SJSA1 (cell line): ENCODE data around the gene APOL3. TPM values are rescaled to one million over a fixed set of nuclear protein-coding genes. Genes with fewer than 3 reads are reported as not detected.

Source experiments
- DNase-seq, 2 experiments: peaks; one replicate each; pipeline ENCODE4 v3.0.0-alpha.2; 2015 to 2020; ENCODE audit warnings: low spot score in 2 of 2, low read depth in 1 of 2
- H3K27ac ChIP-seq: fragments of 250-450 bp; sonication (Bioruptor Pico); 2 replicates; pipeline ENCODE4 v1.5.1; 2020; ENCODE audit warnings: mild to moderate bottlenecking, moderate library complexity
- H3K27me3 ChIP-seq: fragments of 250-450 bp; sonication (Bioruptor Pico); replicated peaks from 2 replicates; pipeline ENCODE4 v1.5.1; 2020; ENCODE audit warnings: mild to moderate bottlenecking, moderate library complexity
- H3K36me3 ChIP-seq: fragments of 250-450 bp; sonication (Bioruptor Pico); 2 replicates; pipeline ENCODE4 v1.5.1; 2020; ENCODE audit warnings: mild to moderate bottlenecking
- H3K4me1 ChIP-seq: fragments of 250-450 bp; sonication (Bioruptor Pico); replicated peaks from 2 replicates; pipeline ENCODE4 v1.6.1; 2021; ENCODE audit warnings: mild to moderate bottlenecking
- H3K4me3 ChIP-seq: fragments of 250-450 bp; sonication (Bioruptor Pico); 2 replicates; pipeline ENCODE4 v1.5.1; 2020; ENCODE audit warnings: mild to moderate bottlenecking
- H3K9me3 ChIP-seq: fragments of 250-450 bp; sonication (Bioruptor Pico); replicated peaks from 2 replicates; pipeline ENCODE4 v1.5.1; 2020; ENCODE audit warnings: mild to moderate bottlenecking
- total RNA-seq: library from RNA; depleted of rRNA; stranded (reverse); fragments of >200 nt; shearing (Covaris generic); gene quantifications from 2 replicates; pipeline ENCODE4 v1.2.3, GENCODE V29; 2014

APOL3 gene
- total RNA-seq, 1 experiment from 2014 or later, result 4.7 TPM

DNA sequence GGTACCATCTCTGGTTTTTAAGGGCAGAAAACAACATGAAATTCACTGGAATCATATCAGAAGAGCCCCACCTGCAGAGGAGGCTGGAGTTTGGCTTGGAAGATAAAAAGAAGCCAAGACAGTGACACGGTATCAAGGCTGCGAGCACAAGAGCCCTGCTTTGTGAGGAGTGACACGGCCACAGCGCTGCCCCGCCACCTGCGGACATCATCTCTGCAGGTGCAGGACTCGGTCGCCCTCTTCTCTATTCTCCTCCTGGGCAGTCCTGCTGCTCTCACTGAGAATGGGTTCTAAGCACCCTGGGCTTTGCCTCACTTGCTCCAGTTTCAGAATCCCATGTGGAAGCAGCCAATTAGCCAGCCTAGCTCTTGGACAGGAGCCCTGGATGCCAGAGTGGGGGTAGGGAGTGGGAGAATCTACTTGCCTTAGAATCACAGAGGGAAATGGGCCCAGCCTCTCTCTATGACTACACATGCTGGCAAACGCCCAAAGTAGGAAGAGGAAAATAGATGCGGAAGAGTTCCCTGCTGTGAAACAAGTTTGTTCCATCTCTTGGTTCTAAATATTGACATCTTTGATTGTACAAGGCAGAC is 24.0 kb upstream of the APOL3 start:
- H3K9me3 ChIP-seq, result no peaks in the 10 kb centered on the region
- no peak for DNase-seq
- H3K27me3 ChIP-seq, result no peaks in the 10 kb centered on the region
- H3K4me1 ChIP-seq, result no peaks in the 10 kb centered on the region
- H3K4me3 ChIP-seq, result no peak overlapping the region
- no peak overlapping the region for H3K27ac ChIP-seq
- H3K36me3 ChIP-seq, result no peaks in the 10 kb centered on the region

DNA sequence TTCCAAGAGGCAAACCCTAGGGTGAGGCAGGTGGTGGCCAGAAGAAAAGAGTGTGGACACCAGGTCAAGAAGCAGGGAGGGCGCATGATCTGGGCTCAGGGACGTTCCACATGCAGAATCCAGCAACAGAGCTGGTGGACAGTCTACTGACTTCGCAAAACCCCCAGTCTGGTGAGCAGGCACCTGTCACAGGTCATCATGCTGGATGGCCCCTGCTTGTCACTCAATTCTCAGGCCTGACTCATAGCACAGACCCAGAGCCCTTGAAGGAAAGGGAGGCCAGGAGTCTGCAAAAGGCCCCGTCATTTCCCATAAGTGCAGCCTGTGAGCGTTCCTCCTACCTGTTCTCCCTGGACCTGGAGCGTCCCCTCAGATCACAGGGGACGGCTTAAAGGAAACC is 22.9 kb upstream of the APOL3 start:
- no peaks in the 10 kb centered on the region for H3K9me3 ChIP-seq
- H3K27me3 ChIP-seq, result no peaks in the 10 kb centered on the region
- H3K36me3 ChIP-seq, result no peaks in the 10 kb centered on the region
- DNase-seq, result no peak
- no peaks in the 10 kb centered on the region for H3K4me1 ChIP-seq
- no peak overlapping the region for H3K4me3 ChIP-seq
- no peak overlapping the region for H3K27ac ChIP-seq

DNA sequence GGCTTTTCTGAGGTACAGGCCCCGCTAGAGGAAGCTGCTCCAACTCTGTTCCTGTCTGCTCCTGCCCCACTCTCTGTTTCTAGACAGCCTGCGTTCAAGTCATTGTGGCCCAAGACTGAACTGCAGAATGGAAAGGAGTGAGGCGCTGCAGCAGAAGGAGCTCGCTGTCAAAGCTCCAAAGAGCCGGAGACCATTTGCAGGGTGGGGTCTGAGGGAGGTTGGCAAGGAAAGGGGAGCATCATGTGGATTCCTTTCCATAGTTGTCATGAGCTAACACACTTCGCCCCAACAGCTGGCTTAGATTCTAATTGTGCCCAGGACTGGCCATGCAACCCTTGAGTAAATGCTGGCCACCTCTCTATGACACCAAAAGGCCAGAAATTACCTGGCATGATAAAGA is 22.3 kb upstream of the APOL3 start:
- Histone ChIP-seq H3K4me3 (no peak overlapping the region), H3K27me3 (no peaks in the 10 kb centered on the region), H3K9me3 (no peaks in the 10 kb centered on the region), H3K4me1 (no peaks in the 10 kb centered on the region), H3K36me3 (no peaks in the 10 kb centered on the region), H3K27ac (no peak overlapping the region)
- no peak for DNase-seq

DNA sequence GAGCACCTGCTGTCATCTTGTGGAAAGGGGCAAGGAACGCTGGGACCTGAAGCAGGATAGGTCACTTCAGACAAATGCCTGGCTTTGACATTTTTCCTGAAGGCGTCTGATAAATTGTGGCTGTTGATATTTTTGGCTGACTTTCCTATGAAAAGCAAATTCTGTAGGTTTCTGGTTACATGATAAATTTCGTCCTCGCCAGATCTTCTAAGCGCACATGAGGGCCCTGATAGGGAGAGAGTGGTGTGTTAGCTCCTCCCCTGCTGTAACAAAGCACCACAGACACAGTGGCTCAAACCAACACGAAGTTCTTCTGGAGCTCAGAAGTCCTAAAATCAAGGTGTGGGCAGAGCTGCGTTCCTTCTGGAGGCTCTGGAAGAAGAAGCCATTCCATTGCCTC is 21.5 kb upstream of the APOL3 start:
- DNase-seq, result no peak
- H3K9me3 ChIP-seq, result no peaks in the 10 kb centered on the region
- H3K36me3 ChIP-seq, result no peaks in the 10 kb centered on the region
- no peaks in the 10 kb centered on the region for H3K27me3 ChIP-seq
- H3K4me1 ChIP-seq, result no peaks in the 10 kb centered on the region
- H3K27ac ChIP-seq, result no peak overlapping the region
- no peak overlapping the region for H3K4me3 ChIP-seq

DNA sequence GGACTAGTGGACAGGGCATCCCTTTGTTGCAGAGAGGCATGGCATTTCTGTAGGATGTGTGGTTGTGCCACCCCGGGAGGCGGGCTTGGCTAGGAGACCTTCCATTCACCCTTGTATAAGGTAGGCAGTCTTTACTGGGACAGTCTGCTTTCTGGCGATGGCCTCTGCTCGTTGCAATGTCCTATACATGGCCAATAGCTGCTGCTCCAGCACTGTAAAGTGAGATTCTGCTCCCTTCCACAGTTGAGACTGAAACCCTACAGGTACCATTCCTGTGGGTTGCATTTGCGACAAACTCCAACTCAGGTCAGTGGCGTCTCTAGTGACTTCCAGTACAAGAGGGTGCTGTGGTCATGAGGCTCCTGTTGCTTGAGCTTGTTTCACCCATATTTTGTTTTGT is 20.4 kb upstream of the APOL3 start:
- DNase-seq, result no peak
- Histone ChIP-seq H3K27ac (no peak overlapping the region), H3K4me1 (no peaks in the 10 kb centered on the region), H3K4me3 (no peak overlapping the region), H3K27me3 (no peaks in the 10 kb centered on the region), H3K36me3 (no peaks in the 10 kb centered on the region), H3K9me3 (no peaks in the 10 kb centered on the region)

DNA sequence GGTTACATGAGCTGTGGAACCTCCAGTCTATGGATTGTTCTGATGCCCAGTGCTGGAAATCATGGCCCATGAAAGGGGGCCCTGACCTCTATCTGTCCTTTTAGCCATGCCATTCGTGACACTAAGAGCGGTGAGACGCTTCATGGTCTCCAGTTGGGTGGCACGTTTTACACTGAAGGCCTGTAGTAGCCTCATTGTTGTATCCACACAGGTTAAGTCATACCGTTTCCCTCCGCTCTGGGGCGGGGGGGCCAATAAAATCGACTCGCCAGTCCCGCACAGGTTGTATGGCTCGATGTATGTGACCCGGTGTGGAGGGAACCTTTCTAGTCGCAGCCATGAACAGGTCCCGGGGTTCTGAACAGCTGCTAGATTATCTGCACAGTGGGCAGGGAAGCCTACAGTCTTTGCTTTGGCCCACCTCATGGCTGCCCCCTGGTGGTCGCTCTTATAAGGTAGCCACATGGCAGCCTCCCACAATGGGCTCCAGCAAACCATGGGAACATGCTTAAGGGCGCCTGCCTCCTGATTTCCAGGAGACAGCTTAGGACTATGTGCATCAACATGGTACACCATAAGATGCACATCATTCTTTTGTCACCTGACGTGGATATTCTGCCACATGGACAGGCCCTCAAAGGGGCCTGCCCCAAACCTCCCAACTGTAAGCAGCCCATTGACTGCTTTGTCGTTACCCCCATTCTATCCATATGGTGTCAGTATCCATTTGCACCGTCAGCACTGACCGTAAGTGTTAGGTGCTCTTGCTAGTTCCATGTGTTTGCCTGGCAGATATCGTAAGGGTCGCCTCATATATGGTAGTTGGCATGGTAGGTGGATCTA is 19.7 kb upstream of the APOL3 start:
- peak; percentile 23 to 68 for DNase-seq

DNA sequence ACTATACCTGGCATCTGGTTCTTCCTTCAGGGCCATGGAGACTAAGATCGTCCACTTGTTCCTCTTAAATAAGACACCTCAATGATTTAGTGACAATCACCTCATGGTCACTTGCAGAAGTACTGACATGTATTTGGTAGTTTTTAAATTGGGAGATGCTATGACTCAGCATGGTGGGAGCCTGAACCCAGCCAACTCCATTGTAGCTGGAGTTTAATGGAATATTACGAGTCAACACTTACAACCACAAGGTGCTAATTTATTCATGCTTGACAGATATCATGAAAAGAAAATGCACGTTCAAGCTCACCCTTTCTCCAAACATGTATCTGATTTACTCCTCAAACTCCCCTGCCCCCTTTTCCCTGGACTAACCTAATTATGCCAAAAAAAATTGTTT is 16.6 kb upstream of the APOL3 start:
- DNase-seq, result no peak
- H3K4me1 ChIP-seq, result no peaks in the 10 kb centered on the region
- no peak overlapping the region for H3K27ac ChIP-seq

More for the DNA sequence above, 19.7 kb upstream of the APOL3 start:
- Histone ChIP-seq H3K36me3 (no peaks in the 10 kb centered on the region), H3K4me3 (no peak overlapping the region), H3K4me1 (no peaks in the 10 kb centered on the region), H3K9me3 (no peaks in the 10 kb centered on the region), H3K27me3 (no peaks in the 10 kb centered on the region), H3K27ac (no peak overlapping the region)

DNA sequence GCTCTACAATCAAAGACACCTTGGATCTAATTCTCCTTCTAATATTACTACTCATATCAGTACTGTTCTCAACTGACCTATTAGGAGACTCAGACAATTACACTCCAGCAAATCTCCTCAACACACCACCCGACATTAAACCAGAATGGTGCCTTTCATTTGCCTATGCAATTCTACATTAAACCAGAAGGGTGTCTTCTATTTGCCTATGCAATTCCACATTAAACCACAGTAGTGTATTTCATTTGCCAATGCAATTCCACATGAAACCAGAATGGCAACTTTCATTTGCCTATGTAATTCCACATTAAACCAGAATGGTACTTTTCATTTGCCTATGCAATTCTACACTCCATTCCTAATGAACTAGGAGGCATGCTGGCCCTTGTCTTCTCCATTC is 15.3 kb upstream of the APOL3 start:
- H3K27ac ChIP-seq, result no peak overlapping the region
- H3K27me3 ChIP-seq, result 0 out of 2 replicates have a peak, but pooled peaks cover 3% of the 10 kb centered on the region
- DNase-seq, result no peak
- no peaks in the 10 kb centered on the region for H3K9me3 ChIP-seq
- H3K4me1 ChIP-seq, result no peaks in the 10 kb centered on the region
- no peaks in the 10 kb centered on the region for H3K36me3 ChIP-seq
- no peak overlapping the region for H3K4me3 ChIP-seq

More for the DNA sequence above, 16.6 kb upstream of the APOL3 start:
- H3K9me3 ChIP-seq, result no peaks in the 10 kb centered on the region
- H3K36me3 ChIP-seq, result no peaks in the 10 kb centered on the region
- 0 out of 2 replicates have a peak, but pooled peaks cover 3% of the 10 kb centered on the region for H3K27me3 ChIP-seq
- H3K4me3 ChIP-seq, result no peak overlapping the region

DNA sequence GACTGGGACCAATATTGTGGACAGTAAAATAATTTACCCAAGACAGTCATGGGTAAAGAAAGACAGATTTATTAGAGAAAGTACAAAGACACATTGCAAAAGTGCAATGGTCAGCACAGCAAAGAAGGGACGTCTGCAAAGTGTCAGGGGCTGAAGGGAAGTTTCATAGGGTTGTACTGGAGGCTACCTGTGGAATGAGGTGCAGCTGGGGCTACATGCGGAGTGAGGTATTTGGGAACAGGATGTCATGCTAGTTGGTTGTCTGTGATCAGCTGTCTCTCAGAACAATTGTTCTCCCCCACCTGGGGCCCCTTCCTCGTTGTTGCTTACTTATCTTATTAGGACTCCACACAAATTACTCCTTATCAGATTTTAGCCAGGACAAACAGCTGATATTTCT is 11.4 kb upstream of the APOL3 start:
- Histone ChIP-seq H3K27me3 (peaks cover 12% of the 10 kb centered on the region; the same call in 1 of the 2 replicates), H3K36me3 (no peaks in the 10 kb centered on the region), H3K4me3 (no peak overlapping the region), H3K4me1 (no peaks in the 10 kb centered on the region), H3K9me3 (no peaks in the 10 kb centered on the region), H3K27ac (no peak overlapping the region)
- DNase-seq, result no peak

DNA sequence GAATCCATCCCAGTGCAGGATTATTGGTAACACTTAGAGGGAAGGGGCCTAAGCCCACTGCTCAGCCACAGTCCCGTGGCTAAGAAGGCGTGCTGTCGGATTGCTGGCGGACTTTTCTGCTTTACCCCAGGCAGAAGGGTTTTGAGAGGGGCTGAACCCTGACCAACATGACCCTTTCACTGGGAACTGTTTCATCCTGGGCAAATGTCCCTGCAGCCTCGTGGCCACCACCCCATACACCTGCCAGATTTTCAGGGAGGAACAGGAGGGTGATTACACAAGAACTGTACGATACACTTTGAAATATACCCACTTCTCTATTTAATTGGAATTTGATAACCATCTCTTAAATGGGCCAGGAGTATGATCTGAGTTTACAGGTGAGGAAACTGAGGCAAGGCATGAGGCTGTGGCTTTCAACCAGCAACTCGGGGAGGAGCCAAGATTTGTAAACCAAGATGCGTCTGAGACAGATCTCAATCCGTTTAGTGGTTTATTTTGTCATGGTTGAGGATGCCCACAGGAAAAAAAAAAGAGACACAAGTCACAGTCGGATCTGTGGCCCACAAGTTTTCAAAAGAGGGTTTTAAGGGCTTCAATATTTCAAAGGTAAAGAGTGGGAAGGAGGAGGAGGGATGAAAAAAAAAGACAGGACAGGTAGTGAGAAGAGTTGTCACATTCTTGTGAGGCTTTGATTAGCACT is 6.1 kb upstream of the APOL3 start:
- no peak for DNase-seq
- H3K4me1 ChIP-seq, result no peaks in the 10 kb centered on the region
- no peaks in the 10 kb centered on the region for H3K9me3 ChIP-seq
- no peaks in the 10 kb centered on the region for H3K36me3 ChIP-seq
- no peak overlapping the region for H3K4me3 ChIP-seq
- no peak overlapping the region for H3K27ac ChIP-seq
- peaks cover 13% of the 10 kb centered on the region; the same call in 1 of the 2 replicates for H3K27me3 ChIP-seq

DNA sequence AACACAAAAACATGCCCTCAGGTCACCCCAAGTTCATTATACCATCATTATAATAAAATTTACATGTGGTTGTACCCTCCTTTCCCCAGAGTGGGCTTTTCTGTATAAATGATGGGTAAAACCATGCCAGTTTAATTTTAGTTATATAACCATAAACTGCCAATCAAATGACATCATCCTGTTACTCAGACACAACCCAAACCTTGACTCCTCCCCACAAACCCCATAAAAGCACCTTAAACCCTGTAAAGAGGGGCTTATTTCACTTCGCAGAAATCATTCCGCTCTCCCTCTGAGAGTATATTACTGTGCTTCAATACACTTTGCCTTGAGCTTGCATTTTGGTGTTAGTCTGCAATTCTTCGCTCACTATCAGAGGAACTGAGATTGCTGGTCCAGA is 5.5 kb upstream of the APOL3 start:
- Histone ChIP-seq H3K36me3 (no peaks in the 10 kb centered on the region), H3K9me3 (no peaks in the 10 kb centered on the region), H3K4me1 (no peaks in the 10 kb centered on the region), H3K27ac (no peak overlapping the region), H3K27me3 (peaks cover 13% of the 10 kb centered on the region; the same call in 1 of the 2 replicates), H3K4me3 (no peak overlapping the region)
- DNase-seq, result no peak

DNA sequence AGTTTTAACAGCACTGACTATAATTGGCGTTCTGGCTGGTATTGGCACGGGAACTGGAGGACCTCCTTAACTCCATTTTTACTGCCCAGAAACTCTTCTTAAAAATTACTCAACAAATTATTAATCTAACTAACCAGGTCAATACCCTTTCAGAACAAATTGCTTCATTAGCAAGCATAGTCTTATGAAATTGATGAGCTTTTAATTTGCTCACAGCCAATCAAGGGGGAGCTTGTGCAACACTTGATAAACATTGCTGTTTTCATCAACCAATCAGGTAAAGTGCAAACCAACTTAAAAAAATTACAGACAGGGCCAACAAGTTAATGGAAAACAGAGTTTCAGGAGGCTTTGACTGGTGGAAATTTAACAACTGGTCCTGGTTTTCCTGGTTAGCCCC is 4.6 kb upstream of the APOL3 start:
- no peaks in the 10 kb centered on the region for H3K36me3 ChIP-seq
- H3K4me1 ChIP-seq, result peaks cover 7% of the 10 kb centered on the region; the same call in 1 of the 2 replicates
- H3K9me3 ChIP-seq, result no peaks in the 10 kb centered on the region
- DNase-seq, result no peak
- no peak overlapping the region for H3K27ac ChIP-seq
- H3K27me3 ChIP-seq, result peaks cover 13% of the 10 kb centered on the region; the same call in 1 of the 2 replicates
- H3K4me3 ChIP-seq, result no peak overlapping the region

DNA sequence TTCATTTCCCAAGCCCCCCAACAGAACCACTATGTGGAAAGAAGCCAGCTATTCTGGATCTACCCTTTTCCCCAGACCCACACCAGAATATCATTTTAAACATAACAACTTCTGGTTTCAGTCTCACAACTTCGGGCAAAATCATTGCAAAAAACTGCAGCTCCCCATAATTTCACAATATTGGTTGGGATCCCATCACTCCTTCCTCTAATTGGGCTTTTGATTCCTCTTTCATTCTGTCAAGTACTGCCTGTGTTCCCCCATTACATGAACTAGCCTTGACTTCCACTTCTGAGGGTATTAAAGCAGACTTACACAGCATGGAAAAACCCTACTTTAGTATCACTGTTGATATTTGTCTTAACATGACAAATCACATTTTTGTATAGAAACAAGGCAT is 4.1 kb upstream of the APOL3 start:
- Histone ChIP-seq H3K9me3 (no peaks in the 10 kb centered on the region), H3K27me3 (peaks cover 13% of the 10 kb centered on the region; the same call in 1 of the 2 replicates), H3K4me3 (no peak overlapping the region), H3K27ac (no peak overlapping the region), H3K4me1 (peaks cover 7% of the 10 kb centered on the region; the same call in 1 of the 2 replicates), H3K36me3 (no peaks in the 10 kb centered on the region)
- no peak for DNase-seq

DNA sequence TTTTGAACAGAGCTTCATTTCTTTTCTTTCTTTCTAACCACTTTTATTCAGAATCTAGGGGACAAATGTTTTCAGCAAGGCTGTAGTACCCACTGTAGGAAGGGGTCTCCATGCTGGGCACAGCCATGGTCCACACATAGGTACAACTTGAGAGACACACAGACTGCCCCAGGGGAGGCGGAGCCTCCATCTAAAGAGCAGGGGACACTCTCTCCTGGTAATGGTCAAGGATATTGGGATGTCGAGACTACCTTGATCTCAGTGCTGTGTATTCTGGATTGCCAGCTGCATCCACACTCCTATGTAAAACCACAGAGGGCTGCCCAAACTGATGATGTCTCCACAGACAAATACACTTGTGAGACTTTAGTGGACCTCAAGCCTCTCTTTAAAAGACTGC is 2.9 kb upstream of the APOL3 start:
- no peak for DNase-seq
- H3K4me1 ChIP-seq, result peaks cover 7% of the 10 kb centered on the region; the same call in 1 of the 2 replicates
- H3K27ac ChIP-seq, result no peak overlapping the region
- H3K27me3 ChIP-seq, result peaks cover 7% of the 10 kb centered on the region; the same call in 1 of the 2 replicates
- no peaks in the 10 kb centered on the region for H3K9me3 ChIP-seq
- no peak overlapping the region for H3K4me3 ChIP-seq
- H3K36me3 ChIP-seq, result no peaks in the 10 kb centered on the region
